Epithelial cell of proximal tubule (primary cell): Measurements from ENCODE around the gene SLC10A6. TPM values are rescaled to one million over a fixed set of nuclear protein-coding genes. Genes with fewer than 3 reads are reported as not detected.

Source experiments
- DNase-seq: peaks from one replicate; pipeline ENCODE4 v3.0.0-alpha.2; 2011; ENCODE audit warnings: low read depth
- H3K4me3 ChIP-seq: 2 replicates; pipeline ENCODE4 v1.5.1; 2011; ENCODE audit warnings: low read depth, mild to moderate bottlenecking, low read length
- CTCF ChIP-seq: conservative IDR thresholded peaks from 2 replicates; pipeline ENCODE4 v1.5.1; 2012; ENCODE audit warnings: low read depth, mild to moderate bottlenecking, low read length
- total RNA-seq: library from RNA; depleted of rRNA; stranded (reverse); fragments of >200 nt; gene quantifications from 2 replicates; pipeline ENCODE4 v1.2.3, GENCODE V29; 2015

SLC10A6 gene
- total RNA-seq, 1 donor from 2014 or later = not detected

- peak; percentile 39 for TF ChIP-seq CTCF
- DNase-seq = no peak
- no peak overlapping the region for H3K4me3 ChIP-seq
These were observed 30.3 kb downstream of the SLC10A6 start for GRCh38 chr4:86818841-86819240.

DNA sequence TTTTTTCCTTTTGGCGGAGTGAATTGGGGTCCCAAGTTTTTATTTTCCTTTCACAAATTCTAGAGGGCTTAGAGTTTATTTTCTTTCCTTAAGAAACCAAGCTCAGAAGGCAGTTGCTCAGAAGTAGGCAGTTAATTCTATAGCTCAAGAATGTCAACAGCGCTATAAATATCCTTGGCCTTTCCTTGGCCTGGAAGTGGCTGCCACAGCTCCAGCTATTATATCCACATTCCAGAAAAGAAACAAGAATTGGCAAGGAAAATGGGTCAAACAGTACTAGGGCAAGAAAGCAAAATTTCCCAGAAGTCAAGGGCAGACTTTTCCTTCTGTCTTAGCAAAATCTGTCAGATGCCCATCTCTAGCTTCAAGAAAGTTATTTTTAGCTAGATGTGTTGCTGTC, 31.0 kb downstream of the SLC10A6 start:
- no peak overlapping the region for H3K4me3 ChIP-seq
- no peak for DNase-seq
- TF ChIP-seq CTCF = no peak

DNA sequence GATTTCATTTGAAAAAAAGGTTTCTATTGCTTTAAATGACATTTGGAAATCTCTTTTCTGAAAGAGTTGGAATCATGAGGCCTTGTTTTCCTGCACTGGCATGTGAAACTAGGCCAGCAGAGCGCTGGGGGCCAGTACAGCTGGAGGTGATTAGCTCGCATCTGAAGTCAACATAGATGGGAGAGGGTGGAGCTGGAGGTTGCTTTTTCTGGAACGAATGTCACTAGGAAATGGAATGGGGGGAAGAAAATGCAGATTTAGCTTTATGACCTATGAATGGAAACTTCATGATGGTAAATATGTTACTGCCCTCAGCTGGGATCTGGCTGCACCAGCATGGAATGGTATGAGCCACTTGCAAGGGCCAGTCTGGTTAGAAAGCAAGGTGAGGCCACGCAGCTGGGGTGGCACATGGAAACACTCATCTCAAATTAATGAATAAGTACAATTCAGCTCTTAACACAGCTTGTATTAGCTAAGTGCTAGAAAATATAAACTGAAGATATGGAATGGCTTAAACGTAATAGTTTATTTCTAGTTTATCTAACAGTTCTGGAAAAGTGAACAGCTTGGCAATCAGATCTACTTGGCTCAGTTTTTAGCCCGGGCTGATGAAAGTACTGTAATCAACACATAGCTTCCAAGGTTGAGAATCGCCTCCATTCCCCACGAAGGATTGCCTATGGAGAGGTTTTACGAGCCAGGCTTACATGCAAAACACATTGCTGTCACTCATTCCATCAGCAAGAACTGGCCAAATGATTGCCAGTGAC, 32.5 kb downstream of the SLC10A6 start:
- no peak for TF ChIP-seq CTCF
- DNase-seq = no peak
- H3K4me3 ChIP-seq = no peak overlapping the region

- no peak for TF ChIP-seq CTCF
- DNase-seq = no peak
- no peak overlapping the region for H3K4me3 ChIP-seq
These were observed 33.5 kb downstream of the SLC10A6 start for GRCh38 chr4:86815653-86816052.

- H3K4me3 ChIP-seq = no peak overlapping the region
- TF ChIP-seq CTCF = no peak
- no peak for DNase-seq
These were observed 38.3 kb downstream of the SLC10A6 start for GRCh38 chr4:86810847-86811246.

DNA sequence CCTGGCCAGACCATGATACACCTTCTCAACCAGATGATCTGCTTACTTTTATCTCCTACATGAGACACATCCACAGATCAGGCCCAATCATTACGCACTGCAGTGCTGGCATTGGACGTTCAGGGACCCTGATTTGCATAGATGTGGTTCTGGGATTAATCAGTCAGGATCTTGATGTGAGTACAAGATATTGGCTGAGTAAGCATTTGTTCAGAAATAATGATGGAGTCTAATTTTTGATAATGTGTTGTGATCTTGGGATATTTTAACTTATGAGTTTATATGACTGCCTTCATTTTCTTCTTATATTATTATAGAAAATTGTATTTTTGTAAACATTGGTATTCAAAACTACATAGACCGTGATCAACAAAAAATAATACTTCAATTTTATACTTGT, 39.4 kb downstream of the SLC10A6 start:
- H3K4me3 ChIP-seq = no peak overlapping the region
- TF ChIP-seq CTCF = no peak
- no peak for DNase-seq

DNA sequence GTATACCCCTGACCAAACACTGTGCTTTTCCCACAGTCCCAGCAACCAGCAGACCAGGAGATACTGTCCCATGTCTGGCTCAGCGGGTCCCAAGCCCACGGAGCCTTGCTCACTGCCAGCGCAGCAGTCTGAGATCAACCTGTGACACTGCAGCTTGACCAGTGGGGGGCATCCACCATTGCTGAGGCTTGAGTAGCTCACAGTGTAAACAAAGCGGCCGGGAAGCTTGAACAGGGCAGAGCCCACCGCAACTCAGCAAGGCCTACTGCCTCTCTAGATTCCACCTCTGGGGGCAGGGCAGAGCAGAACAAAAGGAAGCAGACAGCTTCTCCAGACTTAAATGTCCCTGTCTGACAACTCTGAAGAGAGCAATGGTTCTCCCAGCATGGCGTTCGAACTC, 58.1 kb downstream of the SLC10A6 start:
- H3K4me3 ChIP-seq = no peak overlapping the region
- no peak for TF ChIP-seq CTCF
- DNase-seq = no peak
